Heart left ventricle (tissue), 16 donors: ENCODE data around the gene CELF5. TPM values are rescaled to one million over a fixed set of nuclear protein-coding genes. Genes with fewer than 3 reads are reported as not detected.
"Not testable (repeated sequence)": the region's sequence is repeated elsewhere in the genome, so short reads cannot be mapped to it uniquely, and the experiment has no call there.

Source experiments
- ATAC-seq, 4 donors: fragments of 200-7000 bp; cut with Tn5 transposase; one replicate each; pipeline ENCODE4 v1.9.1; 2020 to 2022; ENCODE audit warnings: moderate library complexity in 4 of 4, mild to moderate bottlenecking in 3 of 4, moderate number of reproducible peaks in 1 of 4
- DNase-seq, 5 donors: peaks; one replicate each; pipeline ENCODE4 v3.0.0-alpha.2; 2020
- H3K27ac ChIP-seq, 12 donors: fragments of 200-600 bp; sonication (generic) in 4 of 12; one replicate each; pipeline versions ENCODE4 v1.5.0 to v1.8.0; 2016 to 2022; ENCODE audit warnings: mild to moderate bottlenecking in 2 of 12
- H3K27me3 ChIP-seq, 9 donors: fragments of 200-600 bp; sonication (generic) in 2 of 9; one replicate each; pipeline versions ENCODE4 v1.5.1 to v1.8.0; 2016 to 2022; ENCODE audit warnings: mild to moderate bottlenecking in 3 of 9
- H3K36me3 ChIP-seq, 9 donors: fragments of 200-600 bp; sonication (generic) in 2 of 9; one replicate each; pipeline versions ENCODE4 v1.5.0 to v1.8.0; 2018 to 2022; ENCODE audit warnings: mild to moderate bottlenecking in 2 of 9
- H3K4me1 ChIP-seq, 12 donors: fragments of 200-600 bp; sonication (generic) in 4 of 12; one replicate each; pipeline versions ENCODE4 v1.5.0 to v1.8.0; 2016 to 2022; ENCODE audit warnings: mild to moderate bottlenecking in 3 of 12
- H3K4me3 ChIP-seq, 12 donors: fragments of 200-600 bp; sonication (generic) in 4 of 12; one replicate each; pipeline versions ENCODE4 v1.5.0 to v1.8.0; 2017 to 2022; ENCODE audit warnings: mild to moderate bottlenecking in 9 of 12, moderate library complexity in 4 of 12
- H3K9me3 ChIP-seq, 12 donors: fragments of 200-600 bp; sonication (generic) in 4 of 12; one replicate each; pipeline versions ENCODE4 v1.5.0 to v1.8.0; 2016 to 2022; ENCODE audit warnings: mild to moderate bottlenecking in 1 of 12
- POLR2A ChIP-seq, 2 donors: fragments of 450-650 bp; IDR thresholded peaks; one replicate each; pipeline ENCODE4 v1.6.1; 2017; ENCODE audit warnings: antibody characterized with exemption in 2 of 2, mild to moderate bottlenecking in 2 of 2, moderate library complexity in 2 of 2
- whole genome bisulfite sequencing, 4 donors: extraction: QIAGEN DNeasy Blood & Tissue Kit in 2 of 4; methylation state at CpG; one replicate each; pipeline versions ENCODE4 v1.1.5 to v1.1.7; 2013 to 2018; 5-methylcytosine and 5-hydroxymethylcytosine counted together
- intact Hi-C, 10 donors: fragments of 100-400 bp; cut with DNase I; formaldehyde crosslinking; loops; one replicate each; pipeline versions ENCODE4 v1.11.1 to v1.14.2; 2022
- polyA plus RNA-seq, 2 donors: library from polyadenylated mRNA; stranded (reverse); fragments of 200-250 nt; gene quantifications; one replicate each; pipeline ENCODE4 v1.2.3, GENCODE V29; 2013
- total RNA-seq, 9 donors: library from RNA; depleted of rRNA in 2 of 9; stranded (reverse); fragments of >200 nt in 2 of 9; fragmentation: NEBNext Ultra II Directional in 3 of 9; extraction: Animal tissue kit (Norgen Biotek cat#: 25700) in 3 of 9; gene quantifications; one replicate each; pipeline versions ENCODE4 v1.1.0 to v1.2.4, GENCODE V29; 2016 to 2023
- TF ChIP-seq, protein P1 (sequence below), 12 donors: fragments of 200-600 bp; sonication (generic) in 4 of 12; IDR thresholded peaks; one replicate each; pipeline versions ENCODE4 v1.5.0 to v1.8.0; 2018 to 2022; ENCODE audit warnings: antibody characterized with exemption in 12 of 12, mild to moderate bottlenecking in 5 of 12
- donor health status: ischemic (EF 13 %, LVEDD 7.1; RV severe dilation, severe dysfunction).
- donor health status: healthy with polysubstance abuse.
- donor health status: DM: no; HTN: yes; CAD: no.
- donor health status: DM: no; HTN: no; CAD: no.
- donor health status: ischemic (EF 25% LVEDD 6.9; RV normal size, moderate dysfunction).
- donor health status: ischemic (EF 25% LVEDD 5.7; RV mildly dilated, moderate dysfunction).
- donor health status: healthy.
- donor health status: DM: yes; HTN: yes; CAD: no.
- donor health status: ischemic (EF 35%, LVEDD 5.7; RV mildly dilated, moderate dysfunction).
- donor health status: nonischemic (EF 11% LVEDD 7.7; RV severe dilation, severe dysfunction).
- donor health status: DM: yes; HTN: yes; CAD: no.
- donor health status: PGD.
- donor health status: ischemic (EF 29% LVEDD 5.4; RV normal size, mild dysfunction).
- donor health status: nonischemic (EF 23%, LVEDD 6.1; RV moderate dilation, normal function).

Gene CELF5
- total and polyA plus RNA-seq, 11 donors = not detected

- DNase-seq (peak in 1 of 5 donors; percentile 16), ATAC-seq (peak in 1 of 4 donors; percentile 12)
- Histone ChIP-seq H3K27ac (no peak overlapping the region), H3K27me3 (no peaks in the 10 kb centered on the region), H3K4me1 (no peaks in the 10 kb centered on the region), H3K4me3 (no peak overlapping the region), H3K36me3 (peaks cover 0 to 24% (median 19%) of the 10 kb centered on the region in 9 donors), H3K9me3 (no peaks in the 10 kb centered on the region)
- WGBS, 4 donors = 48 to 60% (median 54%) methylated on average over 12 of the region's 12 CpGs
- intact Hi-C loops = no loop called here
- TF ChIP-seq POLR2A (IDR thresholded peaks at IDR 0.05) = no peak
- TF ChIP-seq, protein P1, sequence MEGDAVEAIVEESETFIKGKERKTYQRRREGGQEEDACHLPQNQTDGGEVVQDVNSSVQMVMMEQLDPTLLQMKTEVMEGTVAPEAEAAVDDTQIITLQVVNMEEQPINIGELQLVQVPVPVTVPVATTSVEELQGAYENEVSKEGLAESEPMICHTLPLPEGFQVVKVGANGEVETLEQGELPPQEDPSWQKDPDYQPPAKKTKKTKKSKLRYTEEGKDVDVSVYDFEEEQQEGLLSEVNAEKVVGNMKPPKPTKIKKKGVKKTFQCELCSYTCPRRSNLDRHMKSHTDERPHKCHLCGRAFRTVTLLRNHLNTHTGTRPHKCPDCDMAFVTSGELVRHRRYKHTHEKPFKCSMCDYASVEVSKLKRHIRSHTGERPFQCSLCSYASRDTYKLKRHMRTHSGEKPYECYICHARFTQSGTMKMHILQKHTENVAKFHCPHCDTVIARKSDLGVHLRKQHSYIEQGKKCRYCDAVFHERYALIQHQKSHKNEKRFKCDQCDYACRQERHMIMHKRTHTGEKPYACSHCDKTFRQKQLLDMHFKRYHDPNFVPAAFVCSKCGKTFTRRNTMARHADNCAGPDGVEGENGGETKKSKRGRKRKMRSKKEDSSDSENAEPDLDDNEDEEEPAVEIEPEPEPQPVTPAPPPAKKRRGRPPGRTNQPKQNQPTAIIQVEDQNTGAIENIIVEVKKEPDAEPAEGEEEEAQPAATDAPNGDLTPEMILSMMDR (IDR thresholded peaks at IDR 0.05) = no peak
Measured at GRCh38 chr19:3211191-3211590, 13.3 kb upstream of the CELF5 start.

DNA sequence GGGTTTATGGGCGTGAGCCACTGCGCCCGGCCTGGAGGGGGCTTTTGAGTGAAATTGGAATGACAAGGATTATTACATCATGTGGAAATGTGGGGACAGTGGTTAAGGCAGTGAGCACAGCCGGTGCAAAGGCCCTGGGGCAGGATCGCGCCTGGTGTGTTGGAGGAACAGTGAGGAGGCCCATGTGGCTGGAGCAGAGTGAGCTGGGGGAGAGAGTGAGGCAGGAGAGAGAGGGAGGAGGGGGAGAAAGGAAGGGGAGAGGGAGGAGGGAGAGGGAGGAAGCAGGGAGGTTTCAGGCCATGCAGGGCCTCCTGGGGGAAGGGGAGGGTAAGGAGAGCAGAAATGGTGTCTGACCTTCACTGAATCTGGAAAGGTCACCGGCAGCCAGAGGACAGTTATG, 11.3 kb upstream of the CELF5 start:
- H3K4me1 ChIP-seq = no peaks in the 10 kb centered on the region
- H3K27me3 ChIP-seq = no peaks in the 10 kb centered on the region
- H3K4me3 ChIP-seq = no peak overlapping the region
- no peak overlapping the region for H3K27ac ChIP-seq
- peaks cover 0 to 4% (median 0%) of the 10 kb centered on the region in 9 donors for H3K36me3 ChIP-seq
- ATAC-seq = no peak
- TF ChIP-seq POLR2A (IDR thresholded peaks at IDR 0.05) = no peak
- TF ChIP-seq, protein P1 (IDR thresholded peaks at IDR 0.05) = no peak
- no peak for DNase-seq
- H3K9me3 ChIP-seq = peaks cover 0 to 2% (median 0%) of the 10 kb centered on the region in 12 donors
- intact Hi-C loops = no loop called here
- WGBS, 4 donors = 92 to 95% (median 93%) methylated on average over 7 of the region's 7 CpGs

DNA sequence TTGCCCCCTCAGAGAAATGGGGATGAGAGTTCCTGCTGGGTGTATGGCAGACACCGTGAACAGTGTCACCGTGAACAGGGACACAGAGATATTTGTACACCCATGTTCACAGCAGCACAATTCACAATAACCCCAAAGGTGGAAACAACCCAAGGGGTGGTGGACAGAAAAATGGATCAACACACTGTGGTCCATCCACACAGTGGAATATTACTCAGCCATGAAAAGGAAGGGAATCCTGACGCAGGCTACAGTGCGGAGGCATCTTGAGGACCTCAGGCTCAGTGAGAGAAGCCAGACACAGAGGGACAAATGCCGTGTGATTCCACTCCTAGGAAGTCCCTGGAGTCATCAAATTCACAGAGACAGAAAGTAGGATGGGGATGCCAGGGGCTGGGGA, 7.6 kb upstream of the CELF5 start:
- no peak overlapping the region for H3K4me3 ChIP-seq
- 84 to 95% (median 84%) methylated on average over 5 of the region's 5 CpGs for WGBS, 4 donors
- no peaks in the 10 kb centered on the region for H3K36me3 ChIP-seq
- no peaks in the 10 kb centered on the region for H3K4me1 ChIP-seq
- TF ChIP-seq POLR2A (IDR thresholded peaks at IDR 0.05) = no peak
- TF ChIP-seq, protein P1 (IDR thresholded peaks at IDR 0.05) = no peak
- intact Hi-C loops = no loop called here
- no peak for DNase-seq
- no peak overlapping the region for H3K27ac ChIP-seq
- H3K9me3 ChIP-seq = peaks cover 0 to 2% (median 0%) of the 10 kb centered on the region in 12 donors
- H3K27me3 ChIP-seq = peaks cover 0 to 10% (median 0%) of the 10 kb centered on the region in 9 donors
- ATAC-seq = no peak

DNA sequence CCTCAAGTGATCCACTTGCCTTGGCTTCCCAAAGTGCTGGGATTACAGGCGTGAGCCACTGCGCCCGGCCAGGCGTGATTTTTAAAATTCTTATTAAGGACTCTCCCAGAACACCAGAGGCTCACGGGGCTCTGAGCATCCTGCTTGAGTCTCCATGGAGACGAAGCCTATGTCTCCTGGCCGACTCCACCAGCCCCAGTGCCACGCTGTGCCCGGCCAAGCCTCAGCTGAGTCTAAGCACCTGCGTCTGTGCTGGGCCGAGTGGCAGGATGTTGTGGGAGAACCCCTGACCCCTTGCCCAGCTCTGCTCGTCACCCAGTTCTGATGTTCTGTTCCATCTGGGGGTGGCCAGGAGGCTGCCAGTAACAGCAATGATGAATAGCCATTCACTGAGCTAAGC, 3.9 kb upstream of the CELF5 start:
- H3K27me3 ChIP-seq = peaks cover 8 to 43% (median 26%) of the 10 kb centered on the region in 9 donors
- ATAC-seq (peak in 1 of 4 donors; percentile 15), DNase-seq (no peak)
- intact Hi-C loops = loop anchor here in 1 of 10 donors (10.0 kb wide), 1 partner anchor 254 kb away; no protein-coding TSS in a partner anchor
- no peak overlapping the region for H3K4me3 ChIP-seq
- H3K27ac ChIP-seq = no peak overlapping the region
- no peaks in the 10 kb centered on the region for H3K36me3 ChIP-seq
- 73 to 83% (median 79%) methylated on average over 12 of the region's 12 CpGs for WGBS, 4 donors
- H3K4me1 ChIP-seq = peaks cover 0 to 9% (median 0%) of the 10 kb centered on the region in 12 donors
- peaks cover 0 to 2% (median 0%) of the 10 kb centered on the region in 12 donors for H3K9me3 ChIP-seq
- TF ChIP-seq, protein P1 (IDR thresholded peaks at IDR 0.05) = no peak
- no peak for TF ChIP-seq POLR2A (IDR thresholded peaks at IDR 0.05)

DNA sequence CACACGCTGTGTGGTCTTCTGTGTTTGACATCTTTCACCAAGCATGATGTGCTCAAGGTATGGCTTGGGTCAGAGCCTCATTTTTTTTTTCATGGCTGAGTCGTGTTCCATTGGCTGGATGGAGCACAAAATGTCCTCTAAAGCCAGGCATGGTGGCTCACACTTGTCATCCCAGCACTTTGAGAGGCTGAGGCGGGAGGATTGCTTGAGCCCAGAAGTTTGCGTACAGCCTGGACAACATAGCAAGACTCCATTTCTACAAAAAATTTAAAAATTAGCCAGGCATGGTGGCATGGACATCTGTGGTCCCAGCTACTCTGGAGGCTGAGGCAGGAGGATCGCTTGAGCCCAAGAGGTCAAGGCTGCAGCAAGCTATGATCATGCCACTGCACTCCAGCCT, 2.9 kb upstream of the CELF5 start:
- intact Hi-C loops = loop anchor here in 1 of 10 donors (10.0 kb wide), 1 partner anchor 253 kb away; no protein-coding TSS in a partner anchor
- not testable (repeated sequence) for DNase-seq, H3K9me3 ChIP-seq, H3K4me3 ChIP-seq, H3K4me1 ChIP-seq, H3K27ac ChIP-seq, ATAC-seq, H3K36me3 ChIP-seq
- peaks cover 9 to 50% (median 34%) of the 10 kb centered on the region in 9 donors for H3K27me3 ChIP-seq
- 75 to 92% (median 81%) methylated on average over 4 to 5 of the region's 5 CpGs for WGBS, 4 donors
